Immature natural killer cell (primary cell): Measurements from ENCODE around the gene OLA1. TPM values are rescaled to one million over a fixed set of nuclear protein-coding genes. Genes with fewer than 3 reads are reported as not detected.

ENCODE experiments used
- DNase-seq, 3 donors: peaks; one replicate each; pipeline ENCODE4 v3.0.0; 2022; ENCODE audit warnings: mixed read lengths in 1 of 3
- H3K27ac Mint-ChIP-seq, 6 donors: one replicate each; pipeline ENCODE4 v1.8.0; 2020; ENCODE audit warnings: mixed read lengths in 6 of 6, mild to moderate bottlenecking in 5 of 6, inconsistent platforms in 4 of 6, moderate library complexity in 3 of 6
- H3K27me3 Mint-ChIP-seq, 3 donors: one replicate each; pipeline ENCODE4 v1.8.0; 2020 to 2021; ENCODE audit warnings: low read depth in 3 of 3, mild to moderate bottlenecking in 3 of 3, mixed read lengths in 3 of 3, moderate library complexity in 3 of 3, inconsistent platforms in 1 of 3
- H3K36me3 Mint-ChIP-seq, 3 donors: one replicate each; pipeline ENCODE4 v1.8.0; 2020; ENCODE audit warnings: mixed read lengths in 3 of 3, inconsistent platforms in 2 of 3, mild to moderate bottlenecking in 2 of 3
- H3K4me1 Mint-ChIP-seq, 2 donors: one replicate each; pipeline ENCODE4 v1.8.0; 2020; ENCODE audit warnings: inconsistent platforms in 2 of 2, mild to moderate bottlenecking in 2 of 2, mixed read lengths in 2 of 2, moderate library complexity in 1 of 2
- H3K4me3 Mint-ChIP-seq, 5 donors: one replicate each; pipeline ENCODE4 v1.8.0; 2020; ENCODE audit warnings: mild to moderate bottlenecking in 5 of 5, mixed read lengths in 5 of 5, inconsistent platforms in 3 of 5, moderate library complexity in 3 of 5
- H3K9me3 Mint-ChIP-seq, 6 donors: one replicate each; pipeline ENCODE4 v1.8.0; 2020; ENCODE audit warnings: mild to moderate bottlenecking in 6 of 6, mixed read lengths in 6 of 6, inconsistent platforms in 4 of 6, moderate library complexity in 3 of 6
- polyA plus RNA-seq, 3 donors: library from polyadenylated mRNA; unstranded; fragments of 300-500 nt; fragmentation: Illumina TruSeq; gene quantifications; one replicate each; pipeline ENCODE4 v1.2.3, GENCODE V29; 2021

OLA1 gene
- polyA plus RNA-seq, 3 donors from 2014 or later, result 80.6 to 95.7 (median 84.3) TPM

- Mint-ChIP-seq H3K9me3 (no peaks in the 10 kb centered on the region), H3K4me1 (no peaks in the 10 kb centered on the region), H3K36me3 (peaks cover 11 to 15% (median 11%) of the 10 kb centered on the region in 3 donors), H3K4me3 (no peak overlapping the region), H3K27me3 (no peaks in the 10 kb centered on the region), H3K27ac (no peak overlapping the region)
- DNase-seq, result no peak
Measured at GRCh38 chr2:174120346-174120745, 128.0 kb downstream of the OLA1 start.

- Mint-ChIP-seq H3K9me3 (no peaks in the 10 kb centered on the region), H3K27me3 (no peaks in the 10 kb centered on the region), H3K4me1 (no peaks in the 10 kb centered on the region), H3K36me3 (peaks cover 10 to 21% (median 10%) of the 10 kb centered on the region in 3 donors), H3K27ac (no peak overlapping the region), H3K4me3 (no peak overlapping the region)
- no peak for DNase-seq
Measured at GRCh38 chr2:174117951-174118930, 130.1 kb downstream of the OLA1 start.

GRCh38 chr2:174112073-174112472 lies 136.3 kb downstream of the OLA1 start:
- no peaks in the 10 kb centered on the region for H3K27me3 Mint-ChIP-seq
- no peaks in the 10 kb centered on the region for H3K9me3 Mint-ChIP-seq
- DNase-seq, result no peak
- H3K36me3 Mint-ChIP-seq, result peaks cover 5 to 7% (median 6%) of the 10 kb centered on the region in 3 donors
- H3K27ac Mint-ChIP-seq, result no peak overlapping the region
- H3K4me1 Mint-ChIP-seq, result no peaks in the 10 kb centered on the region
- no peak overlapping the region for H3K4me3 Mint-ChIP-seq

- Mint-ChIP-seq H3K9me3 (no peaks in the 10 kb centered on the region), H3K27me3 (no peaks in the 10 kb centered on the region), H3K27ac (no peak overlapping the region), H3K4me1 (no peaks in the 10 kb centered on the region), H3K4me3 (no peak overlapping the region), H3K36me3 (peaks cover 0 to 5% (median 0%) of the 10 kb centered on the region in 3 donors)
- DNase-seq, result no peak
Measured at GRCh38 chr2:174108579-174108978, 139.8 kb downstream of the OLA1 start.

GRCh38 chr2:174106736-174107135 lies 141.6 kb downstream of the OLA1 start:
- Mint-ChIP-seq H3K27ac (no peak overlapping the region), H3K9me3 (no peaks in the 10 kb centered on the region), H3K36me3 (peaks cover 3 to 5% (median 4%) of the 10 kb centered on the region in 3 donors), H3K4me3 (no peak overlapping the region), H3K4me1 (no peaks in the 10 kb centered on the region), H3K27me3 (no peaks in the 10 kb centered on the region)
- no peak for DNase-seq

GRCh38 chr2:174094542-174094941 lies 153.8 kb downstream of the OLA1 start:
- Mint-ChIP-seq H3K4me1 (no peaks in the 10 kb centered on the region), H3K9me3 (no peaks in the 10 kb centered on the region), H3K27ac (no peak overlapping the region), H3K27me3 (no peaks in the 10 kb centered on the region), H3K4me3 (no peak overlapping the region), H3K36me3 (peaks cover 0 to 7% (median 5%) of the 10 kb centered on the region in 3 donors)
- DNase-seq, result no peak

- H3K36me3 Mint-ChIP-seq, result peaks cover 0 to 14% (median 10%) of the 10 kb centered on the region in 3 donors
- no peaks in the 10 kb centered on the region for H3K9me3 Mint-ChIP-seq
- no peak overlapping the region for H3K27ac Mint-ChIP-seq
Measured at GRCh38 chr2:174090476-174090875, 157.9 kb downstream of the OLA1 start.

GRCh38 chr2:174088706-174089460 lies 159.4 kb downstream of the OLA1 start:
- H3K27me3 Mint-ChIP-seq, result no peaks in the 10 kb centered on the region
- H3K9me3 Mint-ChIP-seq, result no peaks in the 10 kb centered on the region
- H3K4me1 Mint-ChIP-seq, result no peaks in the 10 kb centered on the region
- no peak for DNase-seq
- H3K36me3 Mint-ChIP-seq, result peaks cover 0 to 10% (median 8%) of the 10 kb centered on the region in 3 donors
- no peak overlapping the region for H3K27ac Mint-ChIP-seq
- no peak overlapping the region for H3K4me3 Mint-ChIP-seq

More at GRCh38 chr2:174090476-174090875, 157.9 kb downstream of the OLA1 start:
- no peak for DNase-seq
- Mint-ChIP-seq H3K4me3 (no peak overlapping the region), H3K4me1 (no peaks in the 10 kb centered on the region), H3K27me3 (no peaks in the 10 kb centered on the region)

GRCh38 chr2:174086708-174087107 lies 161.6 kb downstream of the OLA1 start:
- Mint-ChIP-seq H3K4me1 (no peaks in the 10 kb centered on the region), H3K36me3 (peaks cover 0 to 10% (median 8%) of the 10 kb centered on the region in 3 donors), H3K27me3 (no peaks in the 10 kb centered on the region), H3K4me3 (no peak overlapping the region), H3K27ac (no peak overlapping the region), H3K9me3 (no peaks in the 10 kb centered on the region)
- no peak for DNase-seq

GRCh38 chr2:174085781-174086180 lies 162.6 kb downstream of the OLA1 start:
- no peak overlapping the region for H3K27ac Mint-ChIP-seq
- no peaks in the 10 kb centered on the region for H3K27me3 Mint-ChIP-seq

GRCh38 chr2:174083843-174084458 lies 164.4 kb downstream of the OLA1 start:
- DNase-seq, result no peak
- no peaks in the 10 kb centered on the region for H3K9me3 Mint-ChIP-seq
- H3K27me3 Mint-ChIP-seq, result no peaks in the 10 kb centered on the region
- H3K4me3 Mint-ChIP-seq, result no peak overlapping the region
- H3K27ac Mint-ChIP-seq, result no peak overlapping the region
- H3K4me1 Mint-ChIP-seq, result no peaks in the 10 kb centered on the region
- peaks cover 0 to 14% (median 14%) of the 10 kb centered on the region in 3 donors for H3K36me3 Mint-ChIP-seq

More at GRCh38 chr2:174085781-174086180, 162.6 kb downstream of the OLA1 start:
- DNase-seq, result no peak
- no peak overlapping the region for H3K4me3 Mint-ChIP-seq
- no peaks in the 10 kb centered on the region for H3K9me3 Mint-ChIP-seq
- H3K36me3 Mint-ChIP-seq, result peaks cover 0 to 14% (median 13%) of the 10 kb centered on the region in 3 donors
- H3K4me1 Mint-ChIP-seq, result no peaks in the 10 kb centered on the region

GRCh38 chr2:174080672-174081121 lies 167.6 kb downstream of the OLA1 start:
- Mint-ChIP-seq H3K4me3 (no peak overlapping the region), H3K9me3 (no peaks in the 10 kb centered on the region), H3K27me3 (no peaks in the 10 kb centered on the region), H3K4me1 (no peaks in the 10 kb centered on the region), H3K27ac (no peak overlapping the region), H3K36me3 (peaks cover 0 to 9% (median 4%) of the 10 kb centered on the region in 3 donors)
- DNase-seq, result no peak

GRCh38 chr2:174078275-174078674 lies 170.1 kb downstream of the OLA1 start:
- no peaks in the 10 kb centered on the region for H3K4me1 Mint-ChIP-seq
- H3K27me3 Mint-ChIP-seq, result peaks cover 0 to 2% (median 0%) of the 10 kb centered on the region in 3 donors
- H3K36me3 Mint-ChIP-seq, result peaks cover 4 to 21% (median 15%) of the 10 kb centered on the region in 3 donors
- H3K27ac Mint-ChIP-seq, result no peak overlapping the region
- no peaks in the 10 kb centered on the region for H3K9me3 Mint-ChIP-seq
- H3K4me3 Mint-ChIP-seq, result no peak overlapping the region
- no peak for DNase-seq
